Ishikawa (cell line): ENCODE data around the gene CLCC1.

ENCODE experiments used
- EP300 ChIP-seq: IDR thresholded peaks from 2 replicates; pipeline ENCODE4 v1.6.1; 2012; ENCODE audit warnings: borderline replicate concordance
- FOXM1 ChIP-seq: IDR thresholded peaks from 2 replicates; pipeline ENCODE4 v1.6.1; 2012; ENCODE audit warnings: low read depth, borderline replicate concordance
- TAF1 ChIP-seq: IDR thresholded peaks from 2 replicates; pipeline ENCODE4 v1.6.1; 2012; ENCODE audit warnings: low read depth, mild to moderate bottlenecking
- TEAD4 ChIP-seq: IDR thresholded peaks from 2 replicates; pipeline ENCODE4 v1.6.1; 2012
- TF ChIP-seq, protein P1 (sequence below): IDR thresholded peaks from 2 replicates; pipeline ENCODE4 v1.6.1; 2012; ENCODE audit warnings: low read depth, mild to moderate bottlenecking

DNA sequence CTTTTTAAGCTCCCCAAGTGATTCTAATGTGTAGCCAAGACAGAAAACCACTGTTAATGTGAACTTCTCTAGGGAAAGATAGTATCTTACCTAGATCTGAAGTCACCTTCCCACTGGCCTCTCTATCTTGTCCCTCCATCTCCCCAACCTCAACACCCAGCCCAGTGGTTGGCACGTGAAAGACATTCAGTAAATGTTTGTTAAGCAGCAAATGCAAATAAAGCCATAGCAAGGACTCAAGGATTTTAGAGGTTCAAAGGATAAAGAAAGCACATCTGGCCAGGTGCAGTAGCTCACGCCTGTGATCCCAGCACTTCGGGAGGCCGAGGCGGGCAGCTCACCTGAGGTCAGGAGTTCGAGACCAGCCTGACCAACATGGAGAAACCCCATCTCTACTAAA, 9.8 kb downstream of the CLCC1 start:
- TF ChIP-seq, protein P1, sequence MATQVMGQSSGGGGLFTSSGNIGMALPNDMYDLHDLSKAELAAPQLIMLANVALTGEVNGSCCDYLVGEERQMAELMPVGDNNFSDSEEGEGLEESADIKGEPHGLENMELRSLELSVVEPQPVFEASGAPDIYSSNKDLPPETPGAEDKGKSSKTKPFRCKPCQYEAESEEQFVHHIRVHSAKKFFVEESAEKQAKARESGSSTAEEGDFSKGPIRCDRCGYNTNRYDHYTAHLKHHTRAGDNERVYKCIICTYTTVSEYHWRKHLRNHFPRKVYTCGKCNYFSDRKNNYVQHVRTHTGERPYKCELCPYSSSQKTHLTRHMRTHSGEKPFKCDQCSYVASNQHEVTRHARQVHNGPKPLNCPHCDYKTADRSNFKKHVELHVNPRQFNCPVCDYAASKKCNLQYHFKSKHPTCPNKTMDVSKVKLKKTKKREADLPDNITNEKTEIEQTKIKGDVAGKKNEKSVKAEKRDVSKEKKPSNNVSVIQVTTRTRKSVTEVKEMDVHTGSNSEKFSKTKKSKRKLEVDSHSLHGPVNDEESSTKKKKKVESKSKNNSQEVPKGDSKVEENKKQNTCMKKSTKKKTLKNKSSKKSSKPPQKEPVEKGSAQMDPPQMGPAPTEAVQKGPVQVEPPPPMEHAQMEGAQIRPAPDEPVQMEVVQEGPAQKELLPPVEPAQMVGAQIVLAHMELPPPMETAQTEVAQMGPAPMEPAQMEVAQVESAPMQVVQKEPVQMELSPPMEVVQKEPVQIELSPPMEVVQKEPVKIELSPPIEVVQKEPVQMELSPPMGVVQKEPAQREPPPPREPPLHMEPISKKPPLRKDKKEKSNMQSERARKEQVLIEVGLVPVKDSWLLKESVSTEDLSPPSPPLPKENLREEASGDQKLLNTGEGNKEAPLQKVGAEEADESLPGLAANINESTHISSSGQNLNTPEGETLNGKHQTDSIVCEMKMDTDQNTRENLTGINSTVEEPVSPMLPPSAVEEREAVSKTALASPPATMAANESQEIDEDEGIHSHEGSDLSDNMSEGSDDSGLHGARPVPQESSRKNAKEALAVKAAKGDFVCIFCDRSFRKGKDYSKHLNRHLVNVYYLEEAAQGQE = no peak
- no peak for TF ChIP-seq FOXM1
- no peak for TF ChIP-seq TAF1
- no peak for TF ChIP-seq EP300
- no peak for TF ChIP-seq TEAD4
